HG02938 (cell line): ENCODE results near the gene SFXN5.
"Not testable (repeated sequence)": the region's sequence is repeated elsewhere in the genome, so short reads cannot be mapped to it uniquely, and the experiment has no call there.

Source experiments
- ATAC-seq: cut with Tn5 transposase; IDR thresholded peaks from one replicate; pipeline ENCODE4 v1.9.1; 2021; ENCODE audit warnings: mild to moderate bottlenecking, moderate library complexity; ENCODE audit not compliant: unreplicated experiment

SFXN5 gene, protein sequence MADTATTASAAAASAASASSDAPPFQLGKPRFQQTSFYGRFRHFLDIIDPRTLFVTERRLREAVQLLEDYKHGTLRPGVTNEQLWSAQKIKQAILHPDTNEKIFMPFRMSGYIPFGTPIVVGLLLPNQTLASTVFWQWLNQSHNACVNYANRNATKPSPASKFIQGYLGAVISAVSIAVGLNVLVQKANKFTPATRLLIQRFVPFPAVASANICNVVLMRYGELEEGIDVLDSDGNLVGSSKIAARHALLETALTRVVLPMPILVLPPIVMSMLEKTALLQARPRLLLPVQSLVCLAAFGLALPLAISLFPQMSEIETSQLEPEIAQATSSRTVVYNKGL

DNA sequence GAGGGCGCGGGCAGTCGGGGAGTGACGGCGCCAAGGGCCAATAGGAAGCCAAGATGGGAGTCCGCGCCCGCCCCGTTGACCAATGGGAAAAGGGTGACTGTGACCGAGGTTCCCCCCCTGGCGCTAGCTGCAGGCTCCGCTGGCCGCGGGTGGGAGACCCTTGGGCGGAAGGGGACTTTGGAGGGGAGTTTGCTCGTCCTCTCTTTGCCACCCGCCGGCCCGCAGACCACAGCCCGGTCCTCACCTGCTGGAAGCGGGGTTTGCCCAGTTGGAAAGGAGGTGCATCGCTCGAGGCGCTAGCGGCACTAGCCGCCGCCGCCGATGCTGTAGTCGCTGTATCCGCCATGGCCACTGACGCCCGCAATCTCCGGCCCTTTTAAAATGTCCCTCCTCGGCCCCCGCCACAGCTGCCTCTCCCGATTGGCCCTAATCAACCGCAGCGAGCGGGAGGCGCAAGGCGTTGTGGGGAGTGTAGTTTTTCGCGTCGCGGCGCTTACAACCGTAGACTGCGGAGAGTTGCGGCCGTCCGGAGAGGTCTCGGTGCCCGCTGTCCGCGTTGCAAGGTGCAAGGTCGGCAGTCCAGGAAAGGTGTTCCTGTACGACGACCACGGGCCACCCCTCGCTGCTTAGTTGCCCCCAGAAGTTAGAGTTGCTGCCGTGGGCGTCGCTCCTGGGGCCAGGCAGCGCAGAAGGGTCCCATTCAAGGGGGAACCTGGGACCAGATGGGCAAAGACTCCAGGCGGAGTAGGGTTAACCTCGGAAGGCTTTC, at the start of gene SFXN5:
Gene SFXN5, minus strand, starts transcription at position 353 of the 769 bp plus-strand sequence. Its CDS starts 7 bp downstream, at position 346.
- peak; percentile 91 for ATAC-seq

- not testable (repeated sequence) for ATAC-seq
Observed at GRCh38 chr2:73119611-73120239, 48.2 kb upstream of the SFXN5 start.

GRCh38 chr2:73117441-73117840, 45.9 kb upstream of the SFXN5 start:
- ATAC-seq, result no peak

GRCh38 chr2:73116182-73116960, 44.9 kb upstream of the SFXN5 start:
- ATAC-seq, result no peak

- no peak for ATAC-seq
Observed at GRCh38 chr2:73114273-73114867, 42.9 kb upstream of the SFXN5 start.

GRCh38 chr2:73112913-73113854, 41.7 kb upstream of the SFXN5 start, which contains the start of gene RAB11FIP5:
RAB11FIP5 (minus strand) TSS chr2:73112948; CDS start chr2:73112777, 171 bp downstream.
- ATAC-seq, result peak; percentile 41

- peak; percentile 21 for ATAC-seq
Observed at GRCh38 chr2:73112026-73112912, 40.8 kb upstream of the SFXN5 start.

DNA sequence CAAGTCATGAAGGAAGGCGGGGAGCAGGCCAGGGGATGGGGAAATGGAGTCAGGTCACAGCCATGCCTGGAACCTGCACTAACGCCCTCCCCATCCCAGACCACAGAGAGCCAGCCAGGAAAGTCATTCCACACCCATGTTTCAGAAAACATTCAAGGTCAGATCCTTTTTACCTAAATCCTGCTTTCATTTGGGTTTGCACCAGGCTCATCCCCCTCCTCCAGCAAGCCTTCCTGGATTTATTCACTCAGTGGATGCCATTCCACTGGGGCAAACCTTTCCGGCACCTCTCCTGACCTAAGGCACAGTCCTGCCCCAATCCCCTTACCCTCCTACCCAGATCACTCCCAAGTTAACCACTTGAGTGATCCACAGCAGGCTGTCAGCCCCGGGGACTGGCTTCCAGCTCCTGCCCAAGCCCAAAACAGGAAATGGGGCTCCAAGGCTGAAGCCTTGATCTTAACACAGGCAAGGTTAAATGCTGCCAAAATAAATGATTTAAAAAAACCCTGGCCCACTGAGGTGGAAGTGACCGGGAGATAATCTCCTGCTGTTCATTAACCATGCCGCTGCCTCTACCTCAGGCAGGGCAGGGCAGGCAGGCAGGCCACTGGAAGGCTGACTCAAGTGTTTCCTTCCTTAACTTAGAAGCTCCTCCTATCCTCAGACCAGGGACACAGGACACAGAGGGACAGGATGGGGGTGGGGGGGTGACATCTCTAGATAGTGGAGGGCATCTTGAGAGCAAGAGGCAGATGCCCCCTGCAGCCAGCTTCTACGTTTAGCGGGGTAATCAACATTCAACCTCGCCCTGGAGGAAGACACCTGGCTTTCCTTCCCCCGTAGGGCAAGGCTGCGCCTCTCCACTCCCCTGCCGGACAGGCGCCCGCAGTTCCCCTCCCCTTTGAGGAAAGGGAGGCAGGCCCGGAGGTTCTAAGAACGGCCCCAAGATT, 39.8 kb upstream of the SFXN5 start:
- ATAC-seq, result no peak

DNA sequence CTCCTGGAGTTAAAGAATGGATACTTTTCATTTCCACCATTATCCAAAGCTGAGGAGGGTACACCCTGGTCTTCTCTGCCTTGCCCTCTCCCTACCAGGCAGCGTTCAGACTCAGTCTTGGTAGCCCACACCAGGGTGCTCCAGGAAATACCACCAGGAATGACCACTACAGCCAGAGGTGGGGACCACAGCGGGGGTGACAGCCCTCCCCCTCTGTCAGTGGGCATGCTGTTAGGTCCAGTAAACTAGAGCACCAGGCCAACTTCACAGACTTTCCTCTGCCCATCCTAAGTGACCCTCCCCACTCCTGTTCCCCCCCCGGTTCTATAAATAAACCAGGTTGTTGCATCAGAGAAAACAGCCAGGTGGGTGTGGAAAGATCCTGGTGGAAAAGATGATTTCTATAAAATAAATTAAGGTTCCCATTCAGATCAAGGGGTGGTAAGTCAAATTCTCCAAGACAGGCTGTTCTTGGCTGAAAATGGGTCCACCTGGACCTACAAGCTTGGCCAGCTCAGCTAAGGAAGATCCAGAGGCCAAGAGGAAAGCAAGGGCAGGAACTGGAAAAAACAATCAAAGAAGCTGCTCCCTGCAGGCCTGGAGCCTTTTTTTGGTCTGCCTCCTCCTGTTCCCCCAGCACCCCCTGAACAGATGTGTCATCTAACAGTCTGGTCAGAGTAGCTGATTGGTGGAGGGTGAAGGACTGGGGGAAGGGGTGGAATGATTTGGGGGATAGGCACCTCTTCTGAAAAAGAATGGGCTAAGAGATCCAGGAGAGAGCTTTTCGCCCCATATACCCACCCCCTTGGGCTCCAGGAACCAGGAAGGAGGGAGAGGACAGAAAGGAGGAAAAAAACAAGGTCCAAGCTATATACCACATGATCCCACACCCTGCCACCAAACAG, 38.9 kb upstream of the SFXN5 start:
- ATAC-seq, result no peak

DNA sequence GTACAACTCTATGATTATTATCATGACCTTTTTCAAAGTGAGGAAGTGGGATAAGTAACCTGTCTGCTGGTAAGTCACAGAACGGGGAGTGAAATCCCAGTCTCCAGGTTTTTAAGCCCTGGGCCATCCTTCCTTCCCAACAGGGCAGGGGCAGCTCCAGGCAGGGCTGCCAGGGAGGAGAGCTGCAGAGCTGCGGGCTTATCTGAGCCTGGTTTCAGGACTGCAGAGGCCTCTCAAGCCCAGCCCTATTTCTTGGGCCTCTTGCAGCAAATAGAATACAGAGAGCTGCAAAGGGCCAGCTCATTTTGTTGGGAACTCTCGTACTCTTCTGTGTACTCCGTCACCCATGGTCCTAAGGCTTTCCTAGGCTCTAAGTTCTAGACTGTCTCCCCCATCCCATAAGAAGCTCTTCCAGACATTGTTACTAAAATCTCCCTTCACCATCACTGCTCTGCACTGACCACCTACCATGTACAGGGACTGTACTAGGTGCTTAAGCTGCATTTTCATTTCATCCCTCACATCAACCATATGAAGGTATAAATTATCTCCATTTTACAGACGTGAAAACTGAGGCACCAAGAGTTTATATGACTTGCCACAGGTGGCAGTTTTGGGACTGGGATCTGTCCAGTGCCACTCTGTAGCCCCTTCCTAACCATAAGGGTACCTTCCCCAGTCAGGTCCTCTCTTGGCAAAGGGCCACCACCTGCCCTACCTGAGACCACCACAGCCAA, 38.1 kb upstream of the SFXN5 start:
- no peak for ATAC-seq

GRCh38 chr2:73107211-73107926, 35.9 kb upstream of the SFXN5 start:
- ATAC-seq, result no peak

- no peak for ATAC-seq
Observed at GRCh38 chr2:73106791-73107190, 35.3 kb upstream of the SFXN5 start.

- ATAC-seq, result no peak
Observed at GRCh38 chr2:73105511-73105971, 34.0 kb upstream of the SFXN5 start.

DNA sequence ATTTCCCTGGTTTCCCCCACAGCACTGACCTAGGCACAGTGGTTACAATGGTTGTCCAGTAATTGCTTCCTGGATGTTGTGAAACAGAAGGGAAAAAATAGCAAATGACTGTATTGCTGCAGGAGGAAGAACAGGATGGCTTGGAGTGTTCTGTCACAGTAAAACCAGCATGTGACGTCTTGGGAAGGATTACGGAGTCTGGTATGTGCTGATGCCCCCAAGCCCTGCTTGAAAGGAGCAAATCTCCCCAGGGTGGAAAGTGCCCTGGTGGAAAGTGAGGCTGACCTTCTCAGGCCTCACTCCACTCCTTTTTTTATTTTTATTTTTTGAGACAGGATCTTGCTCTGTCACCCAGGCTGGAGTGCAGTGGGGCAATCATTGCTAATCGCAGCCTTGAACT, 33.4 kb upstream of the SFXN5 start:
- no peak for ATAC-seq
